Stomach (tissue), 9 donors: ENCODE results near the gene RASSF5. TPM values are rescaled to one million over a fixed set of nuclear protein-coding genes. Genes with fewer than 3 reads are reported as not detected.

ENCODE experiments used
- DNase-seq, 2 donors: peaks; one replicate each; pipeline versions ENCODE4 v3.0.0 to v3.0.0-alpha.2; 2013 to 2019
- H3K27ac ChIP-seq, 5 donors: fragments of 200-600 bp in 4 of 5; sonication (generic) in 4 of 5; one replicate each; pipeline ENCODE4 v1.5.1; 2013 to 2019; ENCODE audit warnings: mild to moderate bottlenecking in 1 of 5, moderate library complexity in 1 of 5
- H3K27me3 ChIP-seq, 3 donors: fragments of 200-600 bp; sonication (generic); one replicate each; pipeline ENCODE4 v1.5.1; 2017 to 2019; ENCODE audit warnings: mixed run types in 1 of 3
- H3K36me3 ChIP-seq, 4 donors: fragments of 200-600 bp; sonication (generic); 1 replicate in 3 of 4; 2 replicates in 1 of 4; pipeline ENCODE4 v1.5.1; 2016 to 2019
- H3K4me1 ChIP-seq, 4 donors: fragments of 200-600 bp; sonication (generic); one replicate each; pipeline ENCODE4 v1.5.1; 2016 to 2019
- H3K4me3 ChIP-seq, 4 donors: fragments of 200-600 bp; sonication (generic) in 3 of 4; one replicate each; pipeline ENCODE4 v1.5.1; 2016 to 2019; ENCODE audit warnings: mild to moderate bottlenecking in 1 of 4
- H3K9me3 ChIP-seq, 4 donors: fragments of 200-600 bp; sonication (generic); one replicate each; pipeline ENCODE4 v1.5.1; 2016 to 2019
- EP300 ChIP-seq: sonication (generic); formaldehyde crosslinking; IDR thresholded peaks from one replicate; pipeline ENCODE4 v1.6.1; 2017; ENCODE audit warnings: antibody characterized with exemption
- POLR2A ChIP-seq, 4 donors: fragments of 450-650 bp; IDR thresholded peaks; one replicate each; pipeline ENCODE4 v1.6.1; 2016; ENCODE audit warnings: antibody characterized with exemption in 4 of 4, control low read depth in 2 of 4, mild to moderate bottlenecking in 1 of 4, moderate library complexity in 1 of 4
- POLR2AphosphoS5 ChIP-seq, 3 donors: sonication (generic); formaldehyde crosslinking; IDR thresholded peaks; one replicate each; pipeline ENCODE4 v1.6.1; 2016; ENCODE audit warnings: antibody characterized with exemption in 3 of 3
- WGBS, 5 donors: extraction: QIAGEN DNeasy Blood & Tissue Kit in 3 of 5; methylation state at CpG; one replicate each; pipeline versions ENCODE4 v1.1.5 to v1.1.7; 2013 to 2018; 5-methylcytosine and 5-hydroxymethylcytosine counted together
- intact Hi-C: fragments of 100-400 bp; cut with DNase I; formaldehyde crosslinking; loops from one replicate; pipeline ENCODE4 v1.15.1; 2023; ENCODE audit warnings: low total_unique reads
- polyA plus RNA-seq, 3 donors: library from polyadenylated mRNA; stranded (reverse); fragments of 200-250 nt; gene quantifications; one replicate each; pipeline ENCODE4 v1.2.3, GENCODE V29; 2013
- total RNA-seq, 5 donors: library from RNA; depleted of rRNA; stranded (reverse); fragments of >200 nt; gene quantifications; one replicate each; pipeline versions ENCODE4 v1.1.0 to v1.2.3, GENCODE V29; 2014 to 2016
- TF ChIP-seq, protein P1 (sequence below), 7 experiments: fragments of 450-650 bp in 4 of 7; fragments of 200-600 bp in 3 of 7; sonication (generic) in 3 of 7; IDR thresholded peaks; one replicate each; pipeline ENCODE4 v1.5.1; 2016 to 2019; ENCODE audit warnings: antibody characterized with exemption in 7 of 7, control low read depth in 2 of 7, mild to moderate bottlenecking in 1 of 7
- donor health status: healthy with polysubstance abuse.
- donor health status: Bipolar disorder and iron deficiency.
- donor health status: healthy.

Gene RASSF5
- total and polyA plus RNA-seq, 8 donors, result 2.2 to 44.5 (median 7.5) TPM

DNA sequence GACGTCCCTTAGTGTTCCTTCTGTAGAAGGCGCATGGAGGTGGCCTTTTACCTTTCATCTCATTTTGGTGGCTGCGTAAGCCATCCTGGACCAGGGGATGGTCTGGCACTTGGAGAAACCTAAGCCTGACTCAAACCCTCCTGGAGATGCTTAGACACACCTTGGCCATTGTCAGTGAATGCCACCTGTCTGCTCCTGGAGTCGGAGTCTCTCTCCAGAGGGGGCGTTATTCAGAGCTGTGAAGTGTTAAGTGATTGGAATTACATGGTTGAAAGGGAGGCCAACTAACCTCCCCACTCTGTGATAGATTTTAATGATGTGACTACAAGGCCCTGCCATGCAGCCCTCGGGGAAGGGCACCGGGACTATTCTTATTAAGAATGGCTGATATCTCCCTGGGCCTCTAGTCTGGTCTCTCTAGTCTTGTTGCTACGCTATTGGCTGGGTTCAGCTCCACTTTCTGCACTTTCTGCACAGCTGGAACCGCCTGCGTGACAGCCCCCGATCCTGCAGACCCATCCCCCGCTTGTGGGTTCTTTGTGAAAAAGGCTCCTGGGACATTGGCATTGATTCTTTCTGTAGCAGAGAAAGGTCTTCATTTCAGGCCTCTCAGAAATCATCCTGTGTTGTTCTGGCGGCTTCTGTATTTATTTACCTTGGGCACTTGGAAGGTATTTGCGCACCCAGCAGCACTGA, 4.2 kb downstream of the RASSF5 start:
- Histone ChIP-seq H3K27me3 (peaks cover 0 to 26% (median 9%) of the 10 kb centered on the region in 3 donors), H3K4me3 (no peak overlapping the region), H3K9me3 (no peaks in the 10 kb centered on the region), H3K36me3 (no peaks in the 10 kb centered on the region), H3K27ac (peak overlapping the region; percentile 28 to 83 (median 72)), H3K4me1 (peaks cover 54 to 86% (median 71%) of the 10 kb centered on the region in 4 donors)
- no peak for DNase-seq
- 46 to 68% (median 60%) methylated on average over 14 of the region's 14 CpGs for WGBS, 5 donors
- no peak for TF ChIP-seq POLR2AphosphoS5 (IDR thresholded peaks at IDR 0.05)
- TF ChIP-seq, protein P1, sequence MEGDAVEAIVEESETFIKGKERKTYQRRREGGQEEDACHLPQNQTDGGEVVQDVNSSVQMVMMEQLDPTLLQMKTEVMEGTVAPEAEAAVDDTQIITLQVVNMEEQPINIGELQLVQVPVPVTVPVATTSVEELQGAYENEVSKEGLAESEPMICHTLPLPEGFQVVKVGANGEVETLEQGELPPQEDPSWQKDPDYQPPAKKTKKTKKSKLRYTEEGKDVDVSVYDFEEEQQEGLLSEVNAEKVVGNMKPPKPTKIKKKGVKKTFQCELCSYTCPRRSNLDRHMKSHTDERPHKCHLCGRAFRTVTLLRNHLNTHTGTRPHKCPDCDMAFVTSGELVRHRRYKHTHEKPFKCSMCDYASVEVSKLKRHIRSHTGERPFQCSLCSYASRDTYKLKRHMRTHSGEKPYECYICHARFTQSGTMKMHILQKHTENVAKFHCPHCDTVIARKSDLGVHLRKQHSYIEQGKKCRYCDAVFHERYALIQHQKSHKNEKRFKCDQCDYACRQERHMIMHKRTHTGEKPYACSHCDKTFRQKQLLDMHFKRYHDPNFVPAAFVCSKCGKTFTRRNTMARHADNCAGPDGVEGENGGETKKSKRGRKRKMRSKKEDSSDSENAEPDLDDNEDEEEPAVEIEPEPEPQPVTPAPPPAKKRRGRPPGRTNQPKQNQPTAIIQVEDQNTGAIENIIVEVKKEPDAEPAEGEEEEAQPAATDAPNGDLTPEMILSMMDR (IDR thresholded peaks at IDR 0.05), result no peak
- TF ChIP-seq EP300, result no peak
- no peak for TF ChIP-seq POLR2A (IDR thresholded peaks at IDR 0.05)
- intact Hi-C loops, result no loop called here

DNA sequence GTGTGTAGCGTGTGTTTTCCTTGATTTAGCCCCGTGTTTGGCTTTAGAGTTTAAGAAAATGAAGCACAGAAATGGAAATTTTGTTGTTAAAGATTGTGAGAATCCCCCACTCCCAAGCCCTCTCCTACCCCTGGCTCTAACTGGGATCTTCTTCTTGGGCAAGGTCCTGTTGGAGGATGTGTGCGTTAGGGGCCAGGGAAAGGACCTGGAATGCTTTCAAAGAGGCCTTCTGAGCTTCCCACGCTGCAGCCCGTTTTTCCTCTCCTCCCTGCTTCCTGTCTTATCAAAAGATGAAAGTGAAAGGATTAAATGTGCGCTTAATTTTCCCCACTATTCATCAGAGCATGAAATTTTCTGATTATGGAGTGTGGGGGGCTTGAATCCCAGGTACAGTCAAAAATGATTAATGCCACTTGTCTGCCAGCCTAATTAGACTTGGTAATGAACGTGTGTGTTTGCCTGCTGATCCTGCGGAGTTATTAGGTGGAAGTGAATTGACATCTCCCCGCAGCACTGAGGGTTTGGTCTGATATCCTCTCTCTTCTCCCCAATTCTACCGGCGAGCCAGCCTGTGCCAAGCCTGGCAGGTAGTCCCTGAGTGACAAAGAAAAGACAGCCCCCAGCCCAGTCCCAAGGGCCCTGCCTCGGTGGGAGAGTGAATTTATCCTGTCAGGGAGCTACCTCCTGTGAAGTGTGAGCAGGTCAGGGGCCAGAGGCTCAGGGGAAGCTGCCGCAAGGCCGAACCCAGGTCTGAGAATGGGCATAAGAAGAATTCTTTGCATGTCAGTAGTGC, 4.9 kb downstream of the RASSF5 start:
- peaks cover 0 to 19% (median 8%) of the 10 kb centered on the region in 3 donors for H3K27me3 ChIP-seq
- 26 to 39% (median 34%) methylated on average over 8 to 14 of the region's 14 CpGs for WGBS, 5 donors
- no peak overlapping the region for H3K4me3 ChIP-seq
- TF ChIP-seq, protein P1 (IDR thresholded peaks at IDR 0.05), result no peak
- TF ChIP-seq EP300, result no peak
- no peak for TF ChIP-seq POLR2A (IDR thresholded peaks at IDR 0.05)
- TF ChIP-seq POLR2AphosphoS5 (IDR thresholded peaks at IDR 0.05), result no peak
- peaks cover 54 to 83% (median 65%) of the 10 kb centered on the region in 4 donors for H3K4me1 ChIP-seq
- intact Hi-C loops, result no loop called here
- no peaks in the 10 kb centered on the region for H3K9me3 ChIP-seq
- peak in 1 of 2 donors; percentile 56 for DNase-seq
- no peaks in the 10 kb centered on the region for H3K36me3 ChIP-seq
- peak overlapping the region; percentile 28 to 83 (median 72) for H3K27ac ChIP-seq

DNA sequence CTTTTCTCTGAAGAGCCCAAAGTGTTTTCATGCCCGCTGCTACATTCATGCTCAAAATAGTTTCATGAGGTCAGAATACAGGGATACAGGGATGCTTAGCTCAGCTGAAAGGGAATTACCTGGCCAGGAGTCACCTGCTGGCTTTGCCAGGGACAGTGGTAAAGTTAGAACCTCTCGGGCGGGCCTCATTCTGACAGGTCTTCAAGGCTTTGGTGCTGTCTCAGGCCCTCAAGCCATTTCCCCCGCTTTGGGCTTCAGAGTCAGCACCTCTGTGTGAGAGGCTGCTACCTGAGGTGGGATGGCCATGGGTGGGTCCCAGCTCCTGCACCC, 5.5 kb downstream of the RASSF5 start:
- TF ChIP-seq POLR2A (IDR thresholded peaks at IDR 0.05), result no peak
- TF ChIP-seq POLR2AphosphoS5 (IDR thresholded peaks at IDR 0.05), result no peak
- no peak for TF ChIP-seq EP300
- TF ChIP-seq, protein P1 (IDR thresholded peaks at IDR 0.05), result no peak
- Histone ChIP-seq H3K27ac (peak overlapping the region; percentile 28 to 83 (median 72)), H3K9me3 (no peaks in the 10 kb centered on the region), H3K36me3 (no peaks in the 10 kb centered on the region), H3K4me3 (no peak overlapping the region), H3K27me3 (peaks cover 0 to 13% (median 2%) of the 10 kb centered on the region in 3 donors), H3K4me1 (peaks cover 51 to 79% (median 60%) of the 10 kb centered on the region in 4 donors)
- intact Hi-C loops, result no loop called here
- no peak for DNase-seq
- 63 to 75% (median 71%) methylated on average over 4 of the region's 4 CpGs for WGBS, 5 donors

DNA sequence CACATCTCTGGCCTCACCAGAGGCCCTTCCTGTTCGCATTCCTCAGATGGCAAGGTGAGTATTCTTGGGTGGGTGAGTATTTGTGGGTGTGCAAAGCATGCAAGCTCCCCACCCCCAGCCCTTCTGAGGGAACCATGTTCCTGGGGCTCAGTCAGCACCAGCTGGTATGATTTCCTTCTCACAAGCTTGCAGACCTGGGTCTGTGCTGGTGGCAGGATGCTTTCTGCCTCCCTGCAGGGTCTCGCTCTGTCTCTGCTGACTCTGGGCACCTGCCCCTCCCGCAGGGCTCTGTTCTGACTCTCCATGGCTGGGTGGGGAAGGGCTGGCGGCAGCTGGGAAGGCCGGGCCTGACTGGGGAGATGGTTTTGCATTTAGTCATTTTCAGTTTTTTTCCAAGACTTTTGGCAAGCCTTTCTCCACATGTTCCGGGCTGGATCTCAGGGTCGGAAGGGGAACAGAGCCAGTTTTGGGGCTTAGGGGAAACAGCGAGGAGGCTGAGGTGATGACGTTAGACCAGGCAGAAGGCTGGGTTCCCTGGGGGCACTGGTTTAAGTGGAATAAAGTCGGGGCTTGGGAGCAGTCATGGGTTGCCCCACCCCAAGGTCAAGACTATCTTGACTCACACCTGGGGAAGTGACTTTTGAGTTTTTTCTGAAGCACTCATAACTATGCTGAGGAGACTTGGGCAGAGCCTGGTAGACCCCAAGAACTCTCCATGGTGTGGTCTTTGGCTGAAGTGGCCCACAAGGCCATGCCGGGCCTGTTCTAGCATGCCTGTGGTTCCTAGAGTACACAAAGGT, 6.2 kb downstream of the RASSF5 start:
- intact Hi-C loops, result no loop called here
- peak overlapping the region; percentile 45 to 83 (median 72) for H3K27ac ChIP-seq
- peak in 1 of 2 donors; percentile 86 for DNase-seq
- peaks cover 0 to 7% (median 0%) of the 10 kb centered on the region in 3 donors for H3K27me3 ChIP-seq
- TF ChIP-seq POLR2A (IDR thresholded peaks at IDR 0.05) (no peak), POLR2AphosphoS5 (IDR thresholded peaks at IDR 0.05) (peak in 1 of 3 donors; percentile 28)
- peaks cover 44 to 72% (median 53%) of the 10 kb centered on the region in 4 donors for H3K4me1 ChIP-seq
- WGBS, 5 donors, result 23 to 46% (median 29%) methylated on average over 10 to 11 of the region's 11 CpGs
- H3K9me3 ChIP-seq, result no peaks in the 10 kb centered on the region
- no peak overlapping the region for H3K4me3 ChIP-seq
- peaks cover 0 to 4% (median 0%) of the 10 kb centered on the region in 4 donors for H3K36me3 ChIP-seq
